GM12892 (cell line): ENCODE data around the gene FBXW8.

Experiments
- DNase-seq: peaks from one replicate; pipeline ENCODE4 v3.0.0; 2011; ENCODE audit not compliant: insufficient read length
- FAIRE-seq: peaks from 2 replicates; lab custom pipeline; 2011; peaks lifted over from hg19 to GRCh38; lab: Jason Lieb, UNC
- POLR2A ChIP-seq: IDR thresholded peaks from 2 replicates; pipeline ENCODE4 v1.6.1; 2011; ENCODE audit warnings: low read depth, low read length, control low read depth
- POLR2AphosphoS5 ChIP-seq: IDR thresholded peaks from 2 replicates; pipeline ENCODE4 v1.6.1; 2011; ENCODE audit warnings: low read depth, low read length, control low read depth
- TAF1 ChIP-seq: IDR thresholded peaks from 2 replicates; pipeline ENCODE4 v1.6.1; 2011; ENCODE audit warnings: low read depth, mild to moderate bottlenecking, control low read depth, low read length, borderline replicate concordance

The FBXW8 gene

DNA sequence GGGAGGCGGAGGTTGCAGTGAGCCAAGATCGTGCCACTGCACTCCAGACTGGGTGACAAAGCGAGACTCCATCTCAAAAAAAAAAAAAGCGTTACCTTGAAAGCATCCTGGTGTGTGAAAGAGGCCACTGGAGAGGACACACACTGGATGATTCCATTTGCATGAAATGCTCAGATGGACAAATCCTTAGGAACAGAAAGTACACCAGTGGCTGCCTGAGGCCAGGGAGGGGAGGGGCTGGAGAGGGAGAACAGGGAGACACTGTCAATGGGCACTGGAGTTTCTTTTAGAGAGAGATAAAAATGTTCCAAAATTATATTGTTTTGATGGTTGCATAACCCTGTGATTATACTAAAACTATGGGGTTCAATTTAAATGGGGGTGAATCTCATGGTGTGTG, 168.7 kb downstream of the FBXW8 start:
- no peak for FAIRE-seq
- no peak for DNase-seq
- TF ChIP-seq POLR2AphosphoS5: no peak
- no peak for TF ChIP-seq POLR2A
- no peak for TF ChIP-seq TAF1

DNA sequence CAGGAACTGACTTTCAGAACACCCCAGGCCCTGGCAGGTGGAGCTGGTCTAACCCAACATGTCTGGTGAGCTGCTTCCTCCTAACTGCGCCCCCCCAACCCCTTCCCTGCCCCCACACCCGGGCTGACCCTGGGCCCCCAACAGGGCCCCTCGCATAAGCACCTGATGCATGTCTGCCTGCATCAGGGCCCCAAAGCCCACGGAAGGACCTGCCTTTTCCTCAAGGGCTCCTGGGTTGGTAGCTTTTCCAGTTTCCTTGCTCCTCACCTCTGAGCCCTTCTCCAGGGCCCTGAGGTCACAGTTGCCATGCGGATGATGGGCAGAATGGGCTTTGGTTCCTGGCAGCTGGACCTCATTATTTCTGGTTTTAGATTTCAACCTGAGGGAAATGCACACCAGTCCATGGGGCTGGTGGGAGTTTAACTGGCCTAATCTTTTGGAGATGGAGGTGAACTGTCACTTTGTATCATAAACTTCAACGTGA, 170.0 kb downstream of the FBXW8 start:
- DNase-seq: no peak
- TF ChIP-seq POLR2A: no peak
- no peak for TF ChIP-seq POLR2AphosphoS5
- no peak for TF ChIP-seq TAF1
- FAIRE-seq: no peak
